ENCODE results near the gene CHAF1A.

DNA sequence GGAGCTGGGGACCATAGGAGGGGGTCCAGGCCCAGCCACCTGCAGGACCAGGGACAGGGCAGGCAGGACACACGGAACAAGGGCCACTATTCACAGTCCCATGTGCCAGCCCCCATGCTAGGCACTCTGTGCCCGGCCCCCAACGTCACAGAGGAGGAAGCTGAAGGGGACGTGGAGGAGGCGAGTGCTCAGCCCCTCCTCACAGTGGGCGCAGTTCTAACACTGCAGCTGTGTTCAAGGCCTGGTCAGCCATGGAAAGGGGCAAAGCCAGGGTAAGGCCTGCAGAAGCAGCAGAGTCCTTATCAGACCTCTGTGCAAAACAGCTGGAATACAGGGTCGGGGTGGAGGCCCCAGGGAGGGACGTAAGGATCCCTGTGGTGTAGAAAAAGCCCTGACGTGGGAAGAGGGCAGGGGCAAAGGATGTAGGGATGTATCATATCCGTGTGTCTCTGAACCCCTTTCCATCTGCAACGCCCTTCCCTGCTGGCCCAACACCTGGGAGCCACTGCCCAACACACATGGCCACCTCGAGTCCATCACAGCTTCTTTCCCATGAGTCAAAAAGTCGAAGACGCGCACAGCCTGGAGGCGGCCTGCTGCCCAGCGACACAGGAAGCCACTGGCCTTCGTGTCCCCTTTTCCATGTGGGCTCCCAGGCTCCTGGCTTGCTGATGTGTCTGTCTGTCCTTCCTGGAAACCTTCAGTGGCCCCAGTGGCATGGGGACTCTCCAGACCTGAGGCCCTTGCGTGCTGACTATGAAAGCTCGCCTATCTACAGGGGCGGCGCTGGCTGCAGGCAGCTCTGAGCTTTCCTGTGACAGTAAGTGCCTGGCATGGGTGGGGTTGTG is 30.1 kb upstream of the CHAF1A start:
- TF ChIP-seq, protein P1, sequence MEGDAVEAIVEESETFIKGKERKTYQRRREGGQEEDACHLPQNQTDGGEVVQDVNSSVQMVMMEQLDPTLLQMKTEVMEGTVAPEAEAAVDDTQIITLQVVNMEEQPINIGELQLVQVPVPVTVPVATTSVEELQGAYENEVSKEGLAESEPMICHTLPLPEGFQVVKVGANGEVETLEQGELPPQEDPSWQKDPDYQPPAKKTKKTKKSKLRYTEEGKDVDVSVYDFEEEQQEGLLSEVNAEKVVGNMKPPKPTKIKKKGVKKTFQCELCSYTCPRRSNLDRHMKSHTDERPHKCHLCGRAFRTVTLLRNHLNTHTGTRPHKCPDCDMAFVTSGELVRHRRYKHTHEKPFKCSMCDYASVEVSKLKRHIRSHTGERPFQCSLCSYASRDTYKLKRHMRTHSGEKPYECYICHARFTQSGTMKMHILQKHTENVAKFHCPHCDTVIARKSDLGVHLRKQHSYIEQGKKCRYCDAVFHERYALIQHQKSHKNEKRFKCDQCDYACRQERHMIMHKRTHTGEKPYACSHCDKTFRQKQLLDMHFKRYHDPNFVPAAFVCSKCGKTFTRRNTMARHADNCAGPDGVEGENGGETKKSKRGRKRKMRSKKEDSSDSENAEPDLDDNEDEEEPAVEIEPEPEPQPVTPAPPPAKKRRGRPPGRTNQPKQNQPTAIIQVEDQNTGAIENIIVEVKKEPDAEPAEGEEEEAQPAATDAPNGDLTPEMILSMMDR (IDR thresholded peaks at IDR 0.05 in 8 of 11, conservative IDR thresholded peaks at IDR 0.05 in 3 of 11), result no peak
- TF ChIP-seq POLR2A (IDR thresholded peaks at IDR 0.05), result no peak
